MCF 10A (cell line): ENCODE data around the gene MEGF8. TPM values are rescaled to one million over a fixed set of nuclear protein-coding genes. Genes with fewer than 3 reads are reported as not detected.

Experiments
- BruUV-seq: library from RNA; stranded (reverse); fragments of 400-500 nt; replicated peaks from 2 replicates; lab custom pipeline; 2021; lab: Mats Ljungman, UMichigan
- CTCF ChIA-PET: fragments of 300-600 bp; sonication (Branson Sonifier 250); formaldehyde crosslinking; extraction: SDS; loops from one replicate; lab custom pipeline; 2021; ENCODE audit warnings: antibody characterized with exemption, inconsistent platforms; lab: Yijun Ruan, JAX
- POLR2A ChIA-PET: fragments of 300-600, 350-650 bp; sonication (Branson Sonifier 250); formaldehyde crosslinking; extraction: SDS; loops from one replicate; lab custom pipeline; 2020; ENCODE audit warnings: antibody characterized with exemption, inconsistent platforms; lab: Yijun Ruan, JAX
- DNase-seq: peaks from one replicate; pipeline ENCODE4 v3.0.0-alpha.2; 2018; ENCODE audit not compliant: unreplicated experiment
- H3K27ac Mint-ChIP-seq: one replicate; pipeline ENCODE4 v1.8.0; 2022; ENCODE audit warnings: mild to moderate bottlenecking, low read depth, mixed read lengths; ENCODE audit not compliant: unreplicated experiment
- H3K27me3 Mint-ChIP-seq: one replicate; pipeline ENCODE4 v1.8.0; 2022; ENCODE audit warnings: mixed read lengths; ENCODE audit not compliant: insufficient read depth, unreplicated experiment
- H3K36me3 Mint-ChIP-seq: one replicate; pipeline ENCODE4 v1.8.0; 2022; ENCODE audit warnings: mild to moderate bottlenecking, moderate library complexity, mixed read lengths; ENCODE audit not compliant: insufficient read depth, unreplicated experiment
- H3K4me1 Mint-ChIP-seq: one replicate; pipeline ENCODE4 v1.8.0; 2022; ENCODE audit warnings: mixed read lengths; ENCODE audit not compliant: insufficient read depth, unreplicated experiment
- H3K4me3 Mint-ChIP-seq: one replicate; pipeline ENCODE4 v1.8.0; 2022; ENCODE audit warnings: mild to moderate bottlenecking, moderate library complexity, mixed read lengths; ENCODE audit not compliant: unreplicated experiment
- H3K9me3 Mint-ChIP-seq: one replicate; pipeline ENCODE4 v1.8.0; 2022; ENCODE audit warnings: mixed read lengths; ENCODE audit not compliant: unreplicated experiment
- CTCF ChIP-seq: fragments of 200-600 bp; IDR thresholded peaks from one replicate; pipeline ENCODE4 v1.8.0; 2022; ENCODE audit warnings: antibody characterized with exemption, mild to moderate bottlenecking; ENCODE audit not compliant: unreplicated experiment
- intact Hi-C: fragments of 100-400 bp; cut with micrococcal nuclease; formaldehyde crosslinking; loops from 2 replicates; pipeline ENCODE4 v1.14.1; 2022
- total RNA-seq: library from RNA; stranded (reverse); gene quantifications from 2 replicates; pipeline ENCODE4 v1.2.3, GENCODE V29; 2022

The MEGF8 gene
- total RNA-seq, 1 experiment from 2014 or later = 13.0 TPM

GRCh38 chr19:42422092-42422900 lies 96.9 kb downstream of the MEGF8 start:
- Mint-ChIP-seq H3K9me3 (no peaks in the 10 kb centered on the region), H3K4me3 (peak overlapping the region; percentile 96), H3K36me3 (peaks cover 17% of the 10 kb centered on the region), H3K27me3 (no peaks in the 10 kb centered on the region), H3K27ac (peak overlapping the region; percentile 88), H3K4me1 (peaks cover 34% of the 10 kb centered on the region)
- POLR2A ChIA-PET = interaction anchor here (2.9 kb wide), 1 partner anchor 25 kb away, joined by 11 read pairs; no protein-coding TSS in a partner anchor
- intact Hi-C loops = no loop called here
- BruUV-seq = TSS peak; percentile 26
- no peak for TF ChIP-seq CTCF
- CTCF ChIA-PET = no interaction called here
- no peak for DNase-seq

- no TSS peak for BruUV-seq
- Mint-ChIP-seq H3K36me3 (peaks cover 17% of the 10 kb centered on the region), H3K4me1 (peaks cover 34% of the 10 kb centered on the region), H3K27ac (peak overlapping the region; percentile 88), H3K4me3 (peak overlapping the region; percentile 96), H3K27me3 (no peaks in the 10 kb centered on the region), H3K9me3 (no peaks in the 10 kb centered on the region)
- TF ChIP-seq CTCF = no peak
- ChIA-PET POLR2A (interaction anchor here (0.7 to 1.6 kb wide), 5 partner anchors 12 to 321 kb away, joined by 3 to 9 read pairs (median 3); no protein-coding TSS in a partner anchor), CTCF (interaction anchor here (0.9 to 1.4 kb wide), 3 partner anchors 16 to 290 kb away, joined by 3 to 8 read pairs (median 6); no protein-coding TSS in a partner anchor)
- intact Hi-C loops = loop anchor here (1.0 kb wide), 1 partner anchor 10 kb away; no protein-coding TSS in a partner anchor
- peak; percentile 51 for DNase-seq
These were observed 97.5 kb downstream of the MEGF8 start for GRCh38 chr19:42422901-42423461.

- Mint-ChIP-seq H3K36me3 (peaks cover 15% of the 10 kb centered on the region), H3K4me1 (peaks cover 34% of the 10 kb centered on the region), H3K27me3 (no peaks in the 10 kb centered on the region), H3K4me3 (peak overlapping the region; percentile 96), H3K9me3 (no peaks in the 10 kb centered on the region), H3K27ac (peak overlapping the region; percentile 88)
- peak; percentile 96 for DNase-seq
- ChIA-PET POLR2A (interaction anchor here (0.7 to 1.6 kb wide), 6 partner anchors 11 to 321 kb away, joined by 3 to 9 read pairs (median 4); no protein-coding TSS in a partner anchor), CTCF (interaction anchor here (0.9 to 1.8 kb wide), 5 partner anchors 10 to 291 kb away, joined by 3 to 8 read pairs (median 6); no protein-coding TSS in a partner anchor)
- no TSS peak for BruUV-seq
- TF ChIP-seq CTCF = no peak
- intact Hi-C loops = loop anchor here (1.0 kb wide), 1 partner anchor 10 kb away; no protein-coding TSS in a partner anchor
These were observed 98.3 kb downstream of the MEGF8 start for GRCh38 chr19:42423462-42424344.
